SHP77 treated with DMSO at 0.1 percent for 48 hours (cell line): ENCODE results near the gene ALDH16A1.
"Not testable (repeated sequence)": the region's sequence is repeated elsewhere in the genome, so short reads cannot be mapped to it uniquely, and the experiment has no call there.

ENCODE experiments used
- DNase-seq: peaks from one replicate; lab custom pipeline; 2025; lab: John Stamatoyannopoulos, UW

The ALDH16A1 gene

DNA sequence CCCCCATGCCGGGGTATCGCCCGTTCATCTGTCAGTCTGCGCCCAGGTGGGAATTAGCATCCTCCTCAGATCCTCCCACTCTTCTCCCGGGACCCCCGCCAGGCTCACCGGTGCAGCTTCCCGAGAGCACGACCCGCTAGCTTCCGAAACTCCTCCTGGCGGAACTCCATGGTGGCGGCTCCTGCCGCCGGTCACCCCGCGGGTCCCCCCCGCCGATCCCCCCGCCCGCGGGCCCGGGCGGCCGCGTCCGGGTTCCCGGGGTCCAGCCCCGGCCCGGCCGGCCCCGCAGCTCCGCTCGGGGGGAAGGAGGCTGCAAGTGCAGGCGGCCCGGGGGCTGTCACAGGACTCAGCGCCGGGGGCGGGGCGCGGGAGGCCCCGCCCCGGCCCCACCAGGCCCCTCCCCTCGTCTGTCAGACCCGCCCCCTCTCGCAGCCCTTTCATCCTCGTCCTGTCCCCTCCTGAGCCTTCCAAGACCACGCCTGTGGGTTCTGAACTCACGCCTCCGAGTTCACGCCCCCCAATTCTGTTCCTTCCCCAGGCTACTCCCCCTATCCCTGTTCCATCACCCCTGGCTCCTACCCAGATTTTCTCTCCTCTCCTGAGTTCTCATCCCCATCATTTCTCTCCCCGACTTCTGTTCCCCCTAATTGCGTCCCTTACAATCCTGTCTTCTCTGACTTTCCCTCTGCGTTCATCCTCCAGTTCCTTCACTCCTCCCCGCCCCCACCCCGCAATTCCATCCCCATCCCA is 11.6 kb upstream of the ALDH16A1 start, which contains the start of gene SLC17A7:
Gene SLC17A7 (minus strand): TSS at position 318 of the 750 bp plus-strand sequence. CDS start 148 bp downstream, at position 170.
- DNase-seq, result no peak

- DNase-seq, result no peak
Measured at GRCh38 chr19:49441960-49442350, 11.1 kb upstream of the ALDH16A1 start.

DNA sequence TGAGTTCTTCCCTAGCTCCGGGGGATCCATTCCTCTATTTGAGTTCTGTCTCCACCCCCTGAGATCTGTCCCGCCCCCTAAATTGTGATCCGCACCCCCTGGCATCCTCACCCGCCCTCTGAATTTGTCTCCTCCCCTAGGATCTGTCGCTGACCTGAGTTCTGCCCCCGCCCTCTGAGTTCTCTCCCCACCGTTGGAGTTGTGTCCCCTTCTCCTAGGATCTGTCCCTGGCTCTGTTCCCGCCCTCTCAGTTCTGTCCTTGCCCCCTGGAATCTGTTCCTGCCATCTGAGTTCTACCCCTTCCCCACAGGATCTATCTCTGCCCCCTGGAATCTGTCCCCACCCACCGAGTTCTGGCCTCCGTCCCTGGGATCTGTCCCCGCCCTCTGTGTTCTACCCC is 10.7 kb upstream of the ALDH16A1 start:
- peak; percentile 54 for DNase-seq

GRCh38 chr19:49442771-49443365 is 10.2 kb upstream of the ALDH16A1 start:
- peak; percentile 54 for DNase-seq

DNA sequence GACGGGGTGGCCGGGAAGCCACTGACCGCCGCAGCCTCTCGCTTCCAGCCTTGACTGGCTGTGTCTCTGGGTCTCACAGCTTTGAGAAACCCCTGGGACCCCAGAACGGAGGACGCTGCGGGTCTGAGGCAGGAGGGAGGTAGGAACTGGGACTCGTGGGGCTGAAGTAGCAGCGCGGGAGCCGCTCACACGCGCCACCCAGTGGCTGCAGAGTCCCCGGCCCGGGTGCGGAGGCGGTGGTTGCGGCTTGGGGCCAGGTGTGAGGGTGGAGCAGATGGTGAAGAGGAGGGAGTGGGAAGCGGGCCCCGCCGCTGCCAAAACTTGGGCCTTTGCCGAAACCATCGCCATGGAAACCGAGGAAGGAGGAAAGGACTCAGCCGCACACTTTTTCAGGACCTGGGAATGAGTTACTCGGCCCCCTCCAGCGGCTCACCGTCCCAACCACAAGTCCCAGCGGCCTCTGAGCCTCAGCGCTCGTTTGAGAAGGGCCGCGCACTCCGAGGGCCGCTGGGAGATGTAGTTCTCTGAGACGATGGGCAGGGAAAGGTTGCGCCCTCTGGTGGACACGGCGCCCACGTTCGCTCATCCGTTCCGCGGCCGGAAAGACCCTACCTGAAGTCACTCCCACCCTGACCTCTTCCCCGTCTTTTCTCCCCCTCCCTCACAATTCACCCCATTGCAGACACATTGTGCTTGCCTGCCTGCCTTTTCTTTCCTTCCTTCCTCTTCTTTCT is 9.5 kb upstream of the ALDH16A1 start:
- DNase-seq, result peak; percentile 89

DNA sequence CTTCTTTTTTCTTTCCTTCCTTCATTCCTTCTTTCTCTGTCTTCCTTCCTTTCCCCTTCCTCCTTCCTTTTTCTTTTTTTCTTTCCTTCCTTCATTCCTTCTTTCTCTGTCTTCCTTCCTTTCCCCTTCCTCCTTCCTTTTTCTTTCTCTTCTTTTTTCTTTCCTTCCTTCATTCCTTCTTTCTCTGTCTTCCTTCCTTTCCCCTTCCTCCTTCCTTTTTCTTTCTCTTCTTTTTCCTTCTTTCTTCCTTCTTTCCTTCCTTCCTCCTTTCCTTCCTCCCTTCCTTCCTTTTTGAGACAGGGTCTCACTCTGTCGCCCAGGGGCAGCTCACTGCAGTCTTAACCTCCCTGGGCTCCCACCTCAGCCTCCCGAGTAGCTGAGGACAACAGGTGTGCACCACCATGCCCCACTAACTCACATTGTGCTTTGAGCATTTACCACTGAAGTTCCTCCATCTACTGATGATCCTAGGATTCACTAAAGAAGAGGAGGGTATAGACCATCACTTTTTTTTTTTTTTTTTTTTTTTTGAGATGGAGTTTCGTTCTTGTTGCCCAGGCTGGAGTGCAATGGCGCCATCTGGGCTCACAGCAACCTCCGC is 8.8 kb upstream of the ALDH16A1 start:
- not testable (repeated sequence) for DNase-seq

DNA sequence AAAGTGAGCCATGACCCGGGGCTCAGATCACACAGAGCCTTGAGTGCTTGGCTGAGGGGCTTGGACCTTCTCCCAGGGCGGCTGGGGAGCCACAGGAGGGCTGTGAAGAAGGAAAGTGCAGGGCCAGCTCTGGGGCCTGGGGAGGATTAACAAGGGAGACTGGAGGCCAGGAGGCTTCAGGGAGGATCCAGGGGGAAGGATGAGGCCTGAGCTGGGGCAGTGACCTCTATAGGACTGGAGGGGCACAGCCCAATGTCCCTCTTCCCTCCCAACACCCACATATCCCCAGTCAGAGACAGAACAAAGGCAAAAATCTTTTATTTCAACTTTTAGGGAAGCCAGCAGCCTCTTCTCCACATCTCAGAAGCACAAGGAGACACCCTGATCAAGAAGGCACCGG is 7.0 kb upstream of the ALDH16A1 start:
- no peak for DNase-seq

DNA sequence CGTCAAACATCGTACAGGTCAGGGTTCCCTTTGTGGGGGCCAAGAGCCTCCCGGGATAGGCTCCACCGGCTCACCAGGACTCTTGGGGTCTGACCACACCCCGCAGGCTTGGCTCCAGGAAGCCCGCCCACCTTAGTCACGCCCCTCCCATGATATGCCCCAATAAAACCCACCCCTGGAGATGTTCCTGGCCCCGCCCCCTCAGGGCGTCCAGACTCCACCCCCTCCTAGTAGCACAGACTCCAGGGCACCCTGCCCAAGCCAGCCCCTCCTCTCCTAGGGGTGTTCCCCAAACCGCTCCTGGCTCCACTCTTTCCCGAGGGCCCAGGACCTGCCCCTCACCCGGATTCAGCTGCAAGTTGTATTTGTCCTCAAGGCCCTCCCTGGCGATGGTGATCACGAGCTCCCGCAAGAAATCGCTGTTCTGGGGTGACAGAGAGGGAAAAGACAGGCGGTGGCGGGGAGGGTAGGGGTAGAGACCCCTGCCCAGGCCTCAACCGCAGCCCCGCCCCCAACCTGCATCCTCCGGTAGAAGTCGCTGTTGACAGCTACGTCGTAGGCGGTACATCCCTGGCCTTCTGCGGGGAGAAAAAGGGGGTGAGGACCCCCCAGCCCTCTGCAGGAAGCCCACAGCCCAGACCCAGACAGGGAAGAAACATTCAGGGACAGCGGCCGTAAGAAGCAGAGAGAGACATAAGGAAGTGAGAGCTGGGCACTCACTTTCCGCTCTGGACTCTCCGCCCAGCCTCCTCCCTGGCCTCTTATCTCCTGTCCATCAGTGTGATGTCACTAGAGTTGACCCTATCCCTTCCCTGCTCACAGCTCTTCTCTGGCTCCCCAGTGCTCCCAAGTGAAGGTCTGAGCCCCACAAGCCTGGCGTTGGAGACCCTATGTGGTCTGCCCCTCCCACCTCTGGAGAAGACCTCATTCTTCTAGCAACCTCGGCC is 5.3 kb upstream of the ALDH16A1 start:
- DNase-seq, result no peak

DNA sequence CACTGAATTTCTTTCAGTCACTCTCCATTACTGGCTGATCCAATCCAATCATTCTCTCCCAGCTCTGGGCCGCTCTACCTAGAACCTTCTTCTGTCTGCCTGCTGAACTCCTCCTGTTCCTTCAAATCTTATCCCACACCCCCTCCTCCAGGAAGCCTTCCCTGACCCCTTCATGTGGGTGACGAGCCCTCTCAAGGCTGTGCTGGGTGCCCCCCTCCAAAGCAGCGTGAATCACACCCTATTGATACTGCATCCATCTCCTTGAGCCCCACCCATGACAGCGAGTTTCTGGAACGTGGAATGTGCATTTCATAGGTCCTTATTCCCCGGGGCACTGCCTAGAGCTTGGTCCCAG is 4.6 kb upstream of the ALDH16A1 start:
- no peak for DNase-seq

GRCh38 chr19:49450405-49450804 is 2.6 kb upstream of the ALDH16A1 start:
- no peak for DNase-seq

- peak; percentile 96 for DNase-seq
Measured at GRCh38 chr19:49451430-49452181, 1.4 kb upstream of the ALDH16A1 start, which contains the start of gene PIH1D1. TSS of gene PIH1D1 (minus strand) at chr19:49451814. CDS start at chr19:49451574, 240 bp downstream.

GRCh38 chr19:49453757-49454240 is 774 bp downstream of the ALDH16A1 start:
- no peak for DNase-seq

GRCh38 chr19:49455773-49456172 is 2.7 kb downstream of the ALDH16A1 start:
- DNase-seq, result no peak

DNA sequence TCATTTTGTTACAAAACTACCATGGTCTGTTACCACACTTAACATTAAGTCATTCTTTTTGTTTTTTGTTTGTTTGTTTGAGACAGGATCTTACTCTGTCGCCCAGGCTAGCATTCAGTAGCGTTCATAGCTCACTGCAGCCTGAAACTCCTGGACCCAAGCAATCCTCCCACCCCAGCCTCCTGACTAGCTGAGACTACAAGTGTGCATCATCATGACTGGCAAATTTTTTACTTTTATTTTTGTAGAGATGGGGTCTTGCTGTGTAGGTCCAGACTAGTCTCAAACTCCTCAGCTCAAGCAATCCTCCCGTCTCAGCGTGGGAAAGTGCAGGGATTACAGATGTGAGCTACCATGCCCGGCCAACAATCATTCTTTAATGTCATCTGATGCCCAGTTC is 3.3 kb downstream of the ALDH16A1 start:
- no peak for DNase-seq

DNA sequence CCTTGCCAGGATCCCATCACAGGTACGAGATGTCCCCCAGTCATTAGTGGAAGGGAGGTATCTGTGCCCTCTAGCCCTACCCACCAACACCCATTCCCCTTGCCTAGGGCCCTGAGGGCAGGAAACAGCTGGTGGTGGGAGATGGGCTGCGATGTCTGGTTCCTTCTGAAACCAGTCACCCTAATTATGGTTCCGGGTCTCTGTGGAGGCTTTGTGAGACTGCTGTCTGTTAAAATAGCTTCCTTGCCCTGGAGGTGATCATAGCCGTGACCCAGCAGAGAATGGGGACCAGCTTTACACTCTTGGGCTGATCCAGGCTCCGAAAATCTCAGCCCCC is 5.5 kb downstream of the ALDH16A1 start:
- DNase-seq, result no peak

GRCh38 chr19:49459388-49459787 is 6.4 kb downstream of the ALDH16A1 start:
- no peak for DNase-seq

- DNase-seq, result not testable (repeated sequence)
Measured at GRCh38 chr19:49461130-49461529, 8.1 kb downstream of the ALDH16A1 start.

- no peak for DNase-seq
Measured at GRCh38 chr19:49461656-49462055, 8.6 kb downstream of the ALDH16A1 start.

GRCh38 chr19:49462492-49462891 is 9.5 kb downstream of the ALDH16A1 start:
- no peak for DNase-seq

- no peak for DNase-seq
Measured at GRCh38 chr19:49463960-49464740, 11.1 kb downstream of the ALDH16A1 start.
